Subcutaneous abdominal adipose tissue (tissue), 5 donors: ENCODE measurements around the gene ZNF324.
A peak's percentile ranks its signal among the peaks of the same experiment; 100 is the strongest.
"Not testable (repeated sequence)": the region's sequence is repeated elsewhere in the genome, so short reads cannot be mapped to it uniquely, and the experiment has no call there.

Experiments used
- H3K27ac ChIP-seq: one replicate; pipeline ENCODE4 v1.7.0; 2013; ENCODE audit warnings: low read depth, mild to moderate bottlenecking, inconsistent platforms, low read length, moderate library complexity
- H3K27me3 ChIP-seq, 5 donors: one replicate each; pipeline ENCODE4 v1.7.0; 2013; ENCODE audit warnings: low read length in 5 of 5, inconsistent platforms in 1 of 5; ENCODE audit not compliant: control insufficient read depth in 5 of 5, insufficient read depth in 4 of 5
- H3K36me3 ChIP-seq, 5 donors: one replicate each; pipeline ENCODE4 v1.7.0; 2013; ENCODE audit warnings: low read length in 5 of 5; ENCODE audit not compliant: control insufficient read depth in 5 of 5, insufficient read depth in 5 of 5
- H3K4me1 ChIP-seq, 5 donors: one replicate each; pipeline ENCODE4 v1.7.0; 2013; ENCODE audit warnings: low read length in 5 of 5, mild to moderate bottlenecking in 3 of 5, moderate library complexity in 1 of 5; ENCODE audit not compliant: control insufficient read depth in 5 of 5, insufficient read depth in 5 of 5
- H3K4me3 ChIP-seq, 5 donors: one replicate each; pipeline ENCODE4 v1.7.0; 2013; ENCODE audit warnings: low read length in 5 of 5, low read depth in 1 of 5
- H3K9ac ChIP-seq, 5 donors: one replicate each; pipeline ENCODE4 v1.7.0; 2013; ENCODE audit warnings: low read length in 5 of 5, mild to moderate bottlenecking in 4 of 5, moderate library complexity in 3 of 5
- H3K9me3 ChIP-seq, 5 donors: one replicate each; pipeline ENCODE4 v1.7.0; 2013; ENCODE audit warnings: low read length in 5 of 5; ENCODE audit not compliant: control insufficient read depth in 5 of 5
- donor health status: healthy.
- donor health status: healthy.
- donor health status: healthy.
- donor health status: healthy.
- donor health status: healthy.

ZNF324 gene

GRCh38 chr19:58470837-58471543, 4.1 kb downstream of the ZNF324 start:
- peaks cover 2 to 35% (median 27%) of the 10 kb centered on the region in 5 donors for H3K4me1 ChIP-seq
- not testable (repeated sequence) for H3K27ac ChIP-seq, H3K4me3 ChIP-seq, H3K9ac ChIP-seq, H3K27me3 ChIP-seq, H3K9me3 ChIP-seq
- H3K36me3 ChIP-seq = peaks cover 0 to 41% (median 38%) of the 10 kb centered on the region in 5 donors

- H3K4me3 ChIP-seq = no peak overlapping the region
- no peaks in the 10 kb centered on the region for H3K27me3 ChIP-seq
- peaks cover 0 to 41% (median 38%) of the 10 kb centered on the region in 5 donors for H3K36me3 ChIP-seq
- H3K9ac ChIP-seq = no peak overlapping the region
- peaks cover 3 to 35% (median 27%) of the 10 kb centered on the region in 5 donors for H3K4me1 ChIP-seq
- H3K9me3 ChIP-seq = no peaks in the 10 kb centered on the region
- no peak overlapping the region for H3K27ac ChIP-seq
Measured at GRCh38 chr19:58471736-58472135, 4.9 kb downstream of the ZNF324 start.

- Histone ChIP-seq H3K9ac (no peak overlapping the region), H3K27ac (no peak overlapping the region), H3K4me3 (no peak overlapping the region), H3K4me1 (peaks cover 4 to 25% (median 19%) of the 10 kb centered on the region in 5 donors), H3K9me3 (no peaks in the 10 kb centered on the region), H3K36me3 (peaks cover 0 to 43% (median 41%) of the 10 kb centered on the region in 5 donors), H3K27me3 (no peaks in the 10 kb centered on the region)
Measured at GRCh38 chr19:58473775-58474174, 6.9 kb downstream of the ZNF324 start.

GRCh38 chr19:58474291-58474996, 7.6 kb downstream of the ZNF324 start:
- Histone ChIP-seq H3K9me3 (no peaks in the 10 kb centered on the region), H3K4me3 (no peak overlapping the region), H3K27ac (peak overlapping the region; percentile 84), H3K36me3 (peaks cover 0 to 47% (median 42%) of the 10 kb centered on the region in 5 donors), H3K4me1 (peaks cover 4 to 24% (median 19%) of the 10 kb centered on the region in 5 donors), H3K9ac (peak overlapping the region in 1 of 5 donors; percentile 77), H3K27me3 (no peaks in the 10 kb centered on the region)

- Histone ChIP-seq H3K9me3 (no peaks in the 10 kb centered on the region), H3K4me3 (peak overlapping the region; percentile 73 to 90 (median 80)), H3K27ac (peak overlapping the region; percentile 84), H3K4me1 (peaks cover 4 to 24% (median 19%) of the 10 kb centered on the region in 5 donors), H3K36me3 (peaks cover 0 to 48% (median 44%) of the 10 kb centered on the region in 5 donors), H3K9ac (peak overlapping the region; percentile 48 to 89 (median 77)), H3K27me3 (no peaks in the 10 kb centered on the region)
Measured at GRCh38 chr19:58474997-58475713, 8.3 kb downstream of the ZNF324 start.

GRCh38 chr19:58475714-58476497, 9.0 kb downstream of the ZNF324 start, which contains the start of gene ZNF446:
Gene ZNF446 (plus strand): TSS chr19:58476352. CDS start chr19:58477219, 867 bp downstream.
- peak within 1 kb of the TSS; percentile 48 to 89 (median 77) for H3K9ac ChIP-seq

GRCh38 chr19:58476498-58477015, 9.7 kb downstream of the ZNF324 start:
- Histone ChIP-seq H3K4me3 (peak overlapping the region; percentile 51 to 83 (median 77)), H3K9ac (peak overlapping the region; percentile 5 to 89 (median 77)), H3K27me3 (no peaks in the 10 kb centered on the region), H3K36me3 (peaks cover 0 to 50% (median 42%) of the 10 kb centered on the region in 5 donors), H3K9me3 (no peaks in the 10 kb centered on the region), H3K4me1 (peaks cover 4 to 24% (median 19%) of the 10 kb centered on the region in 5 donors), H3K27ac (peak overlapping the region; percentile 84)

More at GRCh38 chr19:58475714-58476497, 9.0 kb downstream of the ZNF324 start, which contains the start of gene ZNF446:
- H3K4me1 ChIP-seq = peaks cover 4 to 24% (median 19%) of the 10 kb centered on the region in 5 donors
- H3K9me3 ChIP-seq = no peaks in the 10 kb centered on the region
- peak within 1 kb of the TSS; percentile 84 for H3K27ac ChIP-seq
- peaks cover 0 to 49% (median 45%) of the 10 kb centered on the region in 5 donors for H3K36me3 ChIP-seq
- H3K4me3 ChIP-seq = peak within 1 kb of the TSS; percentile 73 to 90 (median 80)
- no peaks in the 10 kb centered on the region for H3K27me3 ChIP-seq

- no peaks in the 10 kb centered on the region for H3K27me3 ChIP-seq
- H3K36me3 ChIP-seq = peaks cover 0 to 44% (median 37%) of the 10 kb centered on the region in 5 donors
- peaks cover 4 to 24% (median 19%) of the 10 kb centered on the region in 5 donors for H3K4me1 ChIP-seq
- H3K27ac ChIP-seq = peak overlapping the region; percentile 84
- peak overlapping the region in 3 of 5 donors; percentile 13 to 89 (median 74) for H3K9ac ChIP-seq
- peak overlapping the region in 1 of 5 donors; percentile 33 for H3K4me3 ChIP-seq
- H3K9me3 ChIP-seq = no peaks in the 10 kb centered on the region
Measured at GRCh38 chr19:58477130-58477529, 10.2 kb downstream of the ZNF324 start.

GRCh38 chr19:58477871-58478270, 11.0 kb downstream of the ZNF324 start:
- Histone ChIP-seq H3K9ac (peak overlapping the region in 1 of 5 donors; percentile 29), H3K27me3 (no peaks in the 10 kb centered on the region), H3K4me3 (no peak overlapping the region), H3K27ac (no peak overlapping the region), H3K9me3 (no peaks in the 10 kb centered on the region), H3K36me3 (peaks cover 0 to 37% (median 29%) of the 10 kb centered on the region in 5 donors), H3K4me1 (peaks cover 4 to 24% (median 19%) of the 10 kb centered on the region in 5 donors)
